ENCODE data around the gene SRRM4.
A peak's percentile ranks its signal among the peaks of the same experiment; 100 is the strongest.

The SRRM4 gene

GRCh38 chr12:119115296-119115905, 134.1 kb downstream of the SRRM4 start:
- peak; percentile 47 for DNase-seq
- Histone ChIP-seq H3K4me3 (ENCODE audit: low read depth, low read length) (no peak overlapping the region), H3K27ac (no peak overlapping the region; the same call in 1 of the 2 replicates), H3K36me3 (peaks cover 73% of the 10 kb centered on the region), H3K9me3 (ENCODE audit: severe bottlenecking) (no peaks in the 10 kb centered on the region), H3K27me3 (ENCODE audit: insufficient read depth, low read depth, severe bottlenecking) (no peaks in the 10 kb centered on the region)
- TF ChIP-seq CTCF (IDR thresholded peaks at IDR 0.05; ENCODE audit: low read depth, low read length), result peak; percentile 70

- Histone ChIP-seq H3K27me3 (ENCODE audit: insufficient read depth, low read depth, severe bottlenecking) (no peaks in the 10 kb centered on the region), H3K4me3 (ENCODE audit: low read depth, low read length) (no peak overlapping the region), H3K27ac (no peak overlapping the region), H3K9me3 (ENCODE audit: severe bottlenecking) (no peaks in the 10 kb centered on the region), H3K36me3 (peaks cover 83% of the 10 kb centered on the region)
- no peak for TF ChIP-seq CTCF (IDR thresholded peaks at IDR 0.05; ENCODE audit: low read depth, low read length)
- no peak for DNase-seq
Measured at GRCh38 chr12:119117936-119118335, 136.6 kb downstream of the SRRM4 start.

GRCh38 chr12:119118625-119119024, 137.3 kb downstream of the SRRM4 start:
- Histone ChIP-seq H3K27ac (no peak overlapping the region), H3K36me3 (peaks cover 86% of the 10 kb centered on the region), H3K4me3 (ENCODE audit: low read depth, low read length) (no peak overlapping the region), H3K27me3 (ENCODE audit: insufficient read depth, low read depth, severe bottlenecking) (no peaks in the 10 kb centered on the region), H3K9me3 (ENCODE audit: severe bottlenecking) (no peaks in the 10 kb centered on the region)
- no peak for TF ChIP-seq CTCF (IDR thresholded peaks at IDR 0.05; ENCODE audit: low read depth, low read length)
- DNase-seq, result no peak

- no peaks in the 10 kb centered on the region for H3K9me3 ChIP-seq (ENCODE audit: severe bottlenecking)
- H3K4me3 ChIP-seq (ENCODE audit: low read depth, low read length), result no peak overlapping the region
- no peak overlapping the region for H3K27ac ChIP-seq
- TF ChIP-seq CTCF (IDR thresholded peaks at IDR 0.05; ENCODE audit: low read depth, low read length), result no peak
- DNase-seq, result no peak
- H3K36me3 ChIP-seq, result peaks cover 85% of the 10 kb centered on the region
- H3K27me3 ChIP-seq (ENCODE audit: insufficient read depth, low read depth, severe bottlenecking), result no peaks in the 10 kb centered on the region
Measured at GRCh38 chr12:119122047-119122446, 140.7 kb downstream of the SRRM4 start.

GRCh38 chr12:119122751-119123150, 141.4 kb downstream of the SRRM4 start:
- H3K36me3 ChIP-seq, result peaks cover 85% of the 10 kb centered on the region
- no peak for DNase-seq
- no peak overlapping the region for H3K27ac ChIP-seq
- TF ChIP-seq CTCF (IDR thresholded peaks at IDR 0.05; ENCODE audit: low read depth, low read length), result no peak
- no peaks in the 10 kb centered on the region for H3K27me3 ChIP-seq (ENCODE audit: insufficient read depth, low read depth, severe bottlenecking)
- H3K9me3 ChIP-seq (ENCODE audit: severe bottlenecking), result no peaks in the 10 kb centered on the region
- no peak overlapping the region for H3K4me3 ChIP-seq (ENCODE audit: low read depth, low read length)

- no peak overlapping the region for H3K27ac ChIP-seq
- peaks cover 96% of the 10 kb centered on the region for H3K36me3 ChIP-seq
- no peaks in the 10 kb centered on the region for H3K27me3 ChIP-seq (ENCODE audit: insufficient read depth, low read depth, severe bottlenecking)
- H3K9me3 ChIP-seq (ENCODE audit: severe bottlenecking), result peaks cover 20% of the 10 kb centered on the region
- no peak overlapping the region for H3K4me3 ChIP-seq (ENCODE audit: low read depth, low read length)
- no peak for DNase-seq
- TF ChIP-seq CTCF (IDR thresholded peaks at IDR 0.05; ENCODE audit: low read depth, low read length), result no peak
Measured at GRCh38 chr12:119128527-119128926, 147.2 kb downstream of the SRRM4 start.
